HepG2 (cell line): ENCODE data around the gene ZNF106. TPM values are rescaled to one million over a fixed set of nuclear protein-coding genes. Genes with fewer than 3 reads are reported as not detected.

ENCODE experiments used
- GATAD2A ChIP-seq: IDR thresholded peaks from 2 replicates; pipeline ENCODE4 v1.6.1; 2016
- PHF5A ChIP-seq: IDR thresholded peaks from one replicate; pipeline ENCODE4 v1.6.1; 2018; ENCODE audit warnings: low read depth, missing genetic modification reagents; ENCODE audit not compliant: unreplicated experiment
- SMARCC2 ChIP-seq: fragments of 450-650 bp; IDR thresholded peaks from 2 replicates; pipeline ENCODE4 v1.6.1; 2017; ENCODE audit warnings: antibody characterized with exemption, mild to moderate bottlenecking
- SRY ChIP-seq: sonication (generic); formaldehyde crosslinking; IDR thresholded peaks from 2 replicates; pipeline ENCODE4 v1.8.0; 2022; ENCODE audit warnings: mild to moderate bottlenecking, missing genetic modification reagents
- SSRP1 ChIP-seq: IDR thresholded peaks from 2 replicates; pipeline ENCODE4 v1.6.1; 2016; ENCODE audit warnings: control low read depth
- TGIF2 ChIP-seq: IDR thresholded peaks from 2 replicates; pipeline ENCODE4 v1.6.1; 2016; ENCODE audit warnings: control low read depth, missing compliant biosample characterization
- ZC3H13 ChIP-seq: sonication (generic); formaldehyde crosslinking; IDR thresholded peaks from 2 replicates; pipeline ENCODE4 v1.8.1; 2023; ENCODE audit warnings: mild to moderate bottlenecking, missing genetic modification reagents, moderate library complexity
- ZMYM4 ChIP-seq: sonication (generic); formaldehyde crosslinking; IDR thresholded peaks from 2 replicates; pipeline ENCODE4 v1.8.1; 2023; ENCODE audit warnings: mild to moderate bottlenecking, missing genetic modification reagents
- ZNF350 ChIP-seq: sonication (generic); formaldehyde crosslinking; IDR thresholded peaks from 2 replicates; pipeline ENCODE4 v1.4.0; 2020; ENCODE audit warnings: mild to moderate bottlenecking, low read depth, missing genetic modification reagents, borderline replicate concordance
- ZNF44 ChIP-seq: sonication (generic); formaldehyde crosslinking; IDR thresholded peaks from 2 replicates; pipeline ENCODE4 v1.5.1; 2020; ENCODE audit warnings: mild to moderate bottlenecking, missing genetic modification reagents
- ZNF567 ChIP-seq: sonication (generic); formaldehyde crosslinking; IDR thresholded peaks from 2 replicates; pipeline ENCODE4 v1.8.1; 2023; ENCODE audit warnings: mild to moderate bottlenecking, missing genetic modification reagents, borderline replicate concordance
- ZNF572 ChIP-seq: sonication (generic); formaldehyde crosslinking; IDR thresholded peaks from 2 replicates; pipeline ENCODE4 v1.5.1; 2020; ENCODE audit warnings: mild to moderate bottlenecking, missing genetic modification reagents
- ZNF749 ChIP-seq: sonication (generic); formaldehyde crosslinking; IDR thresholded peaks from 2 replicates; pipeline ENCODE4 v1.8.0; 2022; ENCODE audit warnings: mild to moderate bottlenecking, missing genetic modification reagents, moderate library complexity, borderline replicate concordance
- polyA plus RNA-seq, 8 experiments: library from polyadenylated mRNA; depleted of rRNA in 3 of 8; stranded (reverse) in 7 of 8; unstranded in 1 of 8; fragments of >200 nt; fragmentation: Illumina TruSeq in 4 of 8; extraction: Trizol in 4 of 8; gene quantifications; 2 replicates each; pipeline versions ENCODE4 v1.2.1 to v1.2.3, GENCODE V29; 2011 to 2016; ENCODE audit warnings: low read depth in 4 of 8, missing spikeins in 1 of 8, mixed read lengths in 1 of 8; ENCODE audit not compliant: insufficient read depth in 1 of 8
- total RNA-seq, 5 experiments: library from RNA; depleted of rRNA; stranded (reverse); fragments of >200 nt; fragmentation: Illumina TruSeq; extraction: Trizol; gene quantifications; 2 replicates each; pipeline ENCODE4 v1.2.3, GENCODE V29; 2016; ENCODE audit warnings: low read depth in 1 of 5
- TF ChIP-seq, protein P1 (sequence below): sonication (generic); formaldehyde crosslinking; IDR thresholded peaks from 2 replicates; pipeline ENCODE4 v1.5.0; 2020; ENCODE audit warnings: mild to moderate bottlenecking, missing genetic modification reagents, borderline replicate concordance
- TF ChIP-seq, protein P2 (sequence below): sonication (generic); formaldehyde crosslinking; IDR thresholded peaks from 2 replicates; pipeline ENCODE4 v1.4.0; 2020; ENCODE audit warnings: missing genetic modification reagents, borderline replicate concordance
- TF ChIP-seq, protein P3 (sequence below): IDR thresholded peaks from 2 replicates; pipeline ENCODE4 v1.6.1; 2016; ENCODE audit warnings: missing genetic modification reagents, missing compliant biosample characterization
- TF ChIP-seq, protein P4 (sequence below): sonication (generic); formaldehyde crosslinking; IDR thresholded peaks from 2 replicates; pipeline ENCODE4 v1.8.1; 2023; ENCODE audit warnings: mild to moderate bottlenecking, moderate library complexity, missing genetic modification reagents

ZNF106 gene
- total and polyA plus RNA-seq, 2 of the 13 experiments (the other 11 are each of a cell fraction or from before 2014, with no cell fraction given): 12.5 to 35.1 TPM

DNA sequence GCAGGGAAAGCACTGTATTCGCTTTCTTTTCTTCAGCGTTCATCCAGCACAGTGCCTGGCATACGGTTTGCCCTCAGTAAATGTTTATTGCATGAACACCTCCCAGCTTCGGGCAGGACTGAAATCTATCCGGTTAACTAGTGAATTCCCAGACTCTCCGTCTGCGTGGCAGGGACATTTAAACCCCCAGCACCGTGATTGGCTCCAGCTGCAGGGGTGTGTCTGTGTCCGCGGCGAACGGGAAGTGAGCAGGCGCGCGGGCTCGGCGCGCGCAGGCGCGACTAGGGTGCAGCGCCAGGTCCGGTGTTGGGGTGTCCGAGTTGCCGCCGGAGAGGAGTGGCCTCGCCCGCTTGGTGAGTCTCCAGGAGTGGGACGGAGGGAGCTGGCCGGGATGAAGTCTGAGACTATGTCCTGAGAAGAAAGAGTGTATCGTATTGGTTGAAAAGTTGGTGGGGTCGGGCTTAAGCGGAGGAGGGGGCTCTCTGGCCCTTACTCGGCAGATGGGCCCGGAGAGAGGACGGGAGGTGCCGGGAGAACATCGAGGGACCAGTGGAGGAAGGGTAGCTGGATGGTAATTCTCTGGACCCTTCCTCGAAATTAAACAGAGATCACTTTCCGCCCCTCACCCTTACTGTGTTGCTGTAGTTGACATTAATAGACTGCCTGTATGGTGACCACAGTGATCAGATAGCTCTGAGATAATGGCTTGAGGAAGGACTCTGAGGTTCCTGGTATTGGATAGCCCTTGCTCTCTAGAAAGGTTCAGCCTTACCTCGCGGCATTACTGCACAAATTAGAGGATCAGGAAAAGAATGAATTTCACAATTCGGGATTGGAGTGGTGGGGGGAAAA is 4.6 kb upstream of the ZNF106 start, which contains the start of gene SNAP23 (continued):
- TF ChIP-seq, protein P1, sequence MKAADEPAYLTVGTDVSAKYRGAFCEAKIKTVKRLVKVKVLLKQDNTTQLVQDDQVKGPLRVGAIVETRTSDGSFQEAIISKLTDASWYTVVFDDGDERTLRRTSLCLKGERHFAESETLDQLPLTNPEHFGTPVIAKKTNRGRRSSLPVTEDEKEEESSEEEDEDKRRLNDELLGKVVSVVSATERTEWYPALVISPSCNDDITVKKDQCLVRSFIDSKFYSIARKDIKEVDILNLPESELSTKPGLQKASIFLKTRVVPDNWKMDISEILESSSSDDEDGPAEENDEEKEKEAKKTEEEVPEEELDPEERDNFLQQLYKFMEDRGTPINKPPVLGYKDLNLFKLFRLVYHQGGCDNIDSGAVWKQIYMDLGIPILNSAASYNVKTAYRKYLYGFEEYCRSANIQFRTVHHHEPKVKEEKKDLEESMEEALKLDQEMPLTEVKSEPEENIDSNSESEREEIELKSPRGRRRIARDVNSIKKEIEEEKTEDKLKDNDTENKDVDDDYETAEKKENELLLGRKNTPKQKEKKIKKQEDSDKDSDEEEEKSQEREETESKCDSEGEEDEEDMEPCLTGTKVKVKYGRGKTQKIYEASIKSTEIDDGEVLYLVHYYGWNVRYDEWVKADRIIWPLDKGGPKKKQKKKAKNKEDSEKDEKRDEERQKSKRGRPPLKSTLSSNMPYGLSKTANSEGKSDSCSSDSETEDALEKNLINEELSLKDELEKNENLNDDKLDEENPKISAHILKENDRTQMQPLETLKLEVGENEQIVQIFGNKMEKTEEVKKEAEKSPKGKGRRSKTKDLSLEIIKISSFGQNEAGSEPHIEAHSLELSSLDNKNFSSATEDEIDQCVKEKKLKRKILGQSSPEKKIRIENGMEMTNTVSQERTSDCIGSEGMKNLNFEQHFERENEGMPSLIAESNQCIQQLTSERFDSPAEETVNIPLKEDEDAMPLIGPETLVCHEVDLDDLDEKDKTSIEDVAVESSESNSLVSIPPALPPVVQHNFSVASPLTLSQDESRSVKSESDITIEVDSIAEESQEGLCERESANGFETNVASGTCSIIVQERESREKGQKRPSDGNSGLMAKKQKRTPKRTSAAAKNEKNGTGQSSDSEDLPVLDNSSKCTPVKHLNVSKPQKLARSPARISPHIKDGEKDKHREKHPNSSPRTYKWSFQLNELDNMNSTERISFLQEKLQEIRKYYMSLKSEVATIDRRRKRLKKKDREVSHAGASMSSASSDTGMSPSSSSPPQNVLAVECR: peak; percentile 89; the same call in 1 of the 2 replicates
- peak; percentile 77; the same call in 1 of the 2 replicates for TF ChIP-seq SSRP1 (CRISPR knock-in tag)
- TF ChIP-seq, protein P2, sequence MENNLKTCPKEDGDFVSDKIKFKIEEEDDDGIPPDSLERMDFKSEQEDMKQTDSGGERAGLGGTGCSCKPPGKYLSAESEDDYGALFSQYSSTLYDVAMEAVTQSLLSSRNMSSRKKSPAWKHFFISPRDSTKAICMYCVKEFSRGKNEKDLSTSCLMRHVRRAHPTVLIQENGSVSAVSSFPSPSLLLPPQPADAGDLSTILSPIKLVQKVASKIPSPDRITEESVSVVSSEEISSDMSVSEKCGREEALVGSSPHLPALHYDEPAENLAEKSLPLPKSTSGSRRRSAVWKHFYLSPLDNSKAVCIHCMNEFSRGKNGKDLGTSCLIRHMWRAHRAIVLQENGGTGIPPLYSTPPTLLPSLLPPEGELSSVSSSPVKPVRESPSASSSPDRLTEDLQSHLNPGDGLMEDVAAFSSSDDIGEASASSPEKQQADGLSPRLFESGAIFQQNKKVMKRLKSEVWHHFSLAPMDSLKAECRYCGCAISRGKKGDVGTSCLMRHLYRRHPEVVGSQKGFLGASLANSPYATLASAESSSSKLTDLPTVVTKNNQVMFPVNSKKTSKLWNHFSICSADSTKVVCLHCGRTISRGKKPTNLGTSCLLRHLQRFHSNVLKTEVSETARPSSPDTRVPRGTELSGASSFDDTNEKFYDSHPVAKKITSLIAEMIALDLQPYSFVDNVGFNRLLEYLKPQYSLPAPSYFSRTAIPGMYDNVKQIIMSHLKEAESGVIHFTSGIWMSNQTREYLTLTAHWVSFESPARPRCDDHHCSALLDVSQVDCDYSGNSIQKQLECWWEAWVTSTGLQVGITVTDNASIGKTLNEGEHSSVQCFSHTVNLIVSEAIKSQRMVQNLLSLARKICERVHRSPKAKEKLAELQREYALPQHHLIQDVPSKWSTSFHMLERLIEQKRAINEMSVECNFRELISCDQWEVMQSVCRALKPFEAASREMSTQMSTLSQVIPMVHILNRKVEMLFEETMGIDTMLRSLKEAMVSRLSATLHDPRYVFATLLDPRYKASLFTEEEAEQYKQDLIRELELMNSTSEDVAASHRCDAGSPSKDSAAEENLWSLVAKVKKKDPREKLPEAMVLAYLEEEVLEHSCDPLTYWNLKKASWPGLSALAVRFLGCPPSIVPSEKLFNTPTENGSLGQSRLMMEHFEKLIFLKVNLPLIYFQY (CRISPR knock-in tag): peak; percentile 70; the same call in 1 of the 2 replicates
- no peak; the same call in 1 of the 2 replicates for TF ChIP-seq ZC3H13 (CRISPR knock-in tag)
- 0 out of 2 replicates have a peak, but pooled peaks have one; percentile 89 for TF ChIP-seq ZNF567 (CRISPR knock-in tag)
- peak; percentile 59 for TF ChIP-seq PHF5A (CRISPR knock-in tag)
- TF ChIP-seq, protein P3, sequence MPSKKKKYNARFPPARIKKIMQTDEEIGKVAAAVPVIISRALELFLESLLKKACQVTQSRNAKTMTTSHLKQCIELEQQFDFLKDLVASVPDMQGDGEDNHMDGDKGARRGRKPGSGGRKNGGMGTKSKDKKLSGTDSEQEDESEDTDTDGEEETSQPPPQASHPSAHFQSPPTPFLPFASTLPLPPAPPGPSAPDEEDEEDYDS (CRISPR knock-in tag): peak; percentile 92
- TF ChIP-seq ZNF572 (CRISPR knock-in tag): 0 out of 2 replicates have a peak, but pooled peaks have one; percentile 26
- TF ChIP-seq, protein P4, sequence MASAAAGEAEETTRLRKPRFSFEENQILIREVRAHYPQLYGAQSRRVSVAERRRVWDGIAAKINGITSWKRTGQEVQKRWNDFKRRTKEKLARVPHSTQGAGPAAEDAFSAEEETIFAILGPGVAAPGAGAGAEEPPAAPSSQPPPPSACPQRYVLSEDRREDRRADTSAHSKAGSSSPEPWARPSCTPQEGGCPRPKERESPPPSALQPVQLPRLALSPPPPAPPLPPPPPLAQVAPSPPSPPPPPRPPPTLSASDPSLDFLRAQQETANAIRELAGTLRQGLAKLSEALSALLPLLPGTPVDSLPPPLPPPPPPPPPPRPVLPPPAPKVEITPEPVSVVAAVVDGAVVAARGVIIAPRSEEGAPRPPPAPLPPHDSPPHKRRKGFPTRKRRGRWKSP (CRISPR knock-in tag): peak; percentile 39; the same call in 1 of the 2 replicates
- peak; percentile 59; the same call in 1 of the 2 replicates for TF ChIP-seq ZMYM4 (CRISPR knock-in tag)
- TF ChIP-seq GATAD2A (CRISPR knock-in tag): 0 out of 2 replicates have a peak, but pooled peaks have one; percentile 12
- TF ChIP-seq SMARCC2: 0 out of 2 replicates have a peak, but pooled peaks have one; percentile 14
- TF ChIP-seq ZNF44 (CRISPR knock-in tag): peak; percentile 77; the same call in 1 of the 2 replicates
- peak; percentile 80 for TF ChIP-seq ZNF350 (CRISPR knock-in tag)
- peak; percentile 84; the same call in 1 of the 2 replicates for TF ChIP-seq TGIF2 (CRISPR knock-in tag)
- 0 out of 2 replicates have a peak, but pooled peaks have one; percentile 40 for TF ChIP-seq ZNF749 (CRISPR knock-in tag)
- 0 out of 2 replicates have a peak, but pooled peaks have one; percentile 56 for TF ChIP-seq SRY (CRISPR knock-in tag)
